Measurements from ENCODE around the gene VGLL4.

- TF ChIP-seq CTCF (IDR thresholded peaks at IDR 0.05) (no peak), POLR2AphosphoS5 (IDR thresholded peaks at IDR 0.05; ENCODE audit: low read depth, low read length) (no peak), REST (IDR thresholded peaks at IDR 0.05; ENCODE audit: insufficient read depth in 1 of 2, low read depth in 2 of 2, low read length in 1 of 2) (no peak), SIN3A (IDR thresholded peaks at IDR 0.05; ENCODE audit: borderline replicate concordance, insufficient read depth, low read depth, low read length) (no peak), TCF7L2 (IDR thresholded peaks at IDR 0.05; ENCODE audit: low read depth, low read length) (no peak)
These were observed 5.7 kb downstream of the VGLL4 start for GRCh38 chr3:11637901-11638458.
